M059J (cell line): Measurements from ENCODE around the gene TNXB. TPM values are rescaled to one million over a fixed set of nuclear protein-coding genes. Genes with fewer than 3 reads are reported as not detected.
"Not testable (repeated sequence)": the region's sequence is repeated elsewhere in the genome, so short reads cannot be mapped to it uniquely, and the experiment has no call there.

Experiments used
- DNase-seq: peaks from one replicate; pipeline ENCODE4 v3.0.0-alpha.2; 2012; ENCODE audit warnings: low read depth
- total RNA-seq: library from RNA; depleted of rRNA; stranded (reverse); fragments of >200 nt; shearing (Covaris generic); gene quantifications from 2 replicates; pipeline ENCODE4 v1.2.3, GENCODE V29; 2014; rRNA removed

TNXB gene
- total RNA-seq, 1 experiment from 2014 or later = 0.10 TPM

DNA sequence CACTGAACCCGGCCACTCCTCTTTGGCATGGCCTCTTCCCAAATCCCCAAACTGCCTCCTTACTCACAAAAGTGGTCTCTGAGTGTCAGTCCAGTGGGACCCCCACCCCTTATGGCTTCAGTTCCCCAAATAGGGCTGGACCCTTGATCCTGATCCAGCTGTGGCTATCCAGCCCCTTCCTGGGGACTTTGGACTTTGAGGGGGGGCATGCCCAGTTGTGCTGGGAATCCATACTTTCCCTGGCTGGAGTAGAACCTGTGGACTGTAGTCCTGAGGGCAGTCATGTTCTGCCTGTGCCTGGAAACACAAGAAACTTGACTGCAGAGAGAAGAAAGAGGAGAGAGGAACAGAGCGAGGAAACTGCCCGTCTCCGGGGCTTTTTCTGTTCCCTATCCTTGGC, 104.7 kb downstream of the TNXB start:
- not testable (repeated sequence) for DNase-seq

DNA sequence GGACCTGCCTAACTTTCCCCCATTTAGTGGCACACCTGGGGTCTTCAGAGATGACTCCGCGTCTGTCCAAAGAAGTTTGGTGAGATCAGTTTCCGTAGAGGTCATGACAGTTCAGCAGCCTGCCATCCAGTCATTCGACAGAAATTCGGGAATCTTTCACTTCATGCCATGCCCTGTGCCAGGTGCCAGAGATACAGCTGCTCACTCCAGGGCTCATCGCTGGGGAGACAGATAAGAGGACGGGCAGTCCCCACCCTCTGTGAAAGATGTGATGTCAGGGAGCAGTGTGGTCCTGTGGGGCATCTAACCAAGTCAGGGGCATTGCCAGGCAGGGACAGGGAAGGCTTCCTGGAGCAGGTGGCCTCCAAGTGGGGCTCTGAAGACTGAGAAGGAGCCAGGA, 105.8 kb downstream of the TNXB start:
- not testable (repeated sequence) for DNase-seq

DNA sequence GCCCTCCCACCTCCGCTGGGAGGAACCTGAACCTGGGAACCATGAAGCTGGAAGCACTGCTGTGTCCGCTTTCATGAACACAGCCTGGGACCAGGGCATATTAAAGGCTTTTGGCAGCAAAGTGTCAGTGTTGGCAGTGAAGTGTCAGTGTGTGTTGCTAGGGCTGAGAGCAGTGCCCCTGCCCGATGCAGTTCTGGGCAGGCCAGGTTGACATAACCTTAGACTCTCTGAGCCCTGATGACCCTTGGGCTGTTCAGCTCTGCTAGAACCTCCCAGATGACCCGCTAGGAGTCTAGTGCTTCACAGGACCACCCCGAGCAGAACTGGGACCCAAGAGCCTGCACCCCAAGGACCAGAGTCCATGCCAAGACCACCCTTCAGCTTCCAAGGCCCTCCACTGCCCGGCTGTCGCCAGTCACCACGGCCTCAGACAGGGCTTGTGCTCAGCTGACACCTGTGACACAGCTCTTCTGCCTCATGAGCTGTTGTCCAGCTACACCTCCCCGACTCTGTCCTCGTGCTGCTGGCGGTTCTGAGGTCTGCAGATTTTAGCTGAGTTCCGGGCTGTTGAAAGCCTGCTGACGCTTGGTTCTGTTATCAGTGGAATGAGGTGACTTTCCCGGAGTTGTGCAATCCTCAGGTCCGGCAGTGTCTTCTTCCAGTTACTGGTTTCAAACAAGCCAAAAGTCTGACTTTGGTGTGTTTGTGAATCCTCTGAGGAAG, 106.4 kb downstream of the TNXB start:
- DNase-seq = not testable (repeated sequence)

DNA sequence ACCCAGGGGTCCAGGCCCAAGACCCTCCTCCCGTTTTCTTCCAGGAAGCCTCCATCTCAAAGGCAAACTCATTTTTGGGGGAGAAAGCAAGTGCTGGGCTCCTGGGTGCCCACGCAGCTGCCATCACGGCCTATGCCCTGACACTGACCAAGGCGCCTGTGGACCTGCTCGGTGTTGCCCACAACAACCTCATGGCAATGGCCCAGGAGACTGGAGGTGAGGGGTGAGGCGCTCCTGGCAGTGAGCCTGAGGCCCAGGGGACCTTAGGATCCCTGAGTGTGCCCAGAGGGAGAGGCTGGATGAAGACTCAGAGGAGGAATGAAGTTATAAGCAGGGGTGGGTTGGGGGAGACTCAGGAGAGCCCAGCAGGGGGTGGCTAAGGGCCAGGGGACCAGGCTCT, 112.8 kb downstream of the TNXB start:
- not testable (repeated sequence) for DNase-seq

DNA sequence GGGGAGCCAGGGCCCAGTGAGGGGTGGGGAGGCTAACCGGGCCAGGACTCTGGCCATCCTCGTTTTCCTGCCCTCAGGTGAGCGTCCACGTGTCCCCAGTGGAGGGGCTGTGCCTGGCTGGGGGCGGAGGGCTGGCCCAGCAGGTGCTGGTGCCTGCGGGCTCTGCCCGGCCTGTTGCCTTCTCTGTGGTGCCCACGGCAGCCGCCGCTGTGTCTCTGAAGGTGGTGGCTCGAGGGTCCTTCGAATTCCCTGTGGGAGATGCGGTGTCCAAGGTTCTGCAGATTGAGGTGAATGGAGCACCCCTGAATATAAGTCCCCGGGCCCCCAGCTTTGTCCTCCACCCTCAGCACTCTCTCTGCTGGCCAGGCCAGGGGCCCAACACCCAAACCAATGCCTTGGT, 114.7 kb downstream of the TNXB start:
- not testable (repeated sequence) for DNase-seq

Other genes starting within 250 kb of the TNXB start
- 210 and 218 TPM in 2 replicates for gene NEU1, start 246.5 kb downstream of the TNXB start, total RNA-seq
- 0.20 TPM in 1 of 2 replicates, not detected in the other for gene SLC44A4, start 230.3 kb downstream of the TNXB start, total RNA-seq
- 51.0 and 73.4 TPM in 2 replicates for gene EHMT2, start 211.6 kb downstream of the TNXB start, total RNA-seq
- 0.76 and 2.3 TPM in 2 replicates for gene ZBTB12, start 207.3 kb downstream of the TNXB start, total RNA-seq
- 2.9 and 3.3 TPM in 2 replicates for gene C2, start 181.6 kb downstream of the TNXB start, total RNA-seq
- 7.8 and 8.4 TPM in 2 replicates for gene CFB, start 163.2 kb downstream of the TNXB start, total RNA-seq
- 201 and 228 TPM in 2 replicates for gene NELFE, start 150.4 kb downstream of the TNXB start, total RNA-seq
- 60.4 and 72.3 TPM in 2 replicates for gene SKIC2, start 150.2 kb downstream of the TNXB start, total RNA-seq
- gene DXO, start 137.2 kb downstream of the TNXB start, total RNA-seq = 26.8 and 33.3 TPM in 2 replicates
- gene C4A, start 127.3 kb downstream of the TNXB start, total RNA-seq = 4.1 and 5.6 TPM in 2 replicates
- 3.0 and 3.1 TPM in 2 replicates for gene C4B, start 94.5 kb downstream of the TNXB start, total RNA-seq
- gene CYP21A2, start 70.9 kb downstream of the TNXB start, total RNA-seq = not detected in 2 replicates
- 25.3 and 30.3 TPM in 2 replicates for gene ATF6B, start 18.9 kb upstream of the TNXB start, total RNA-seq
- gene FKBPL, start 20.9 kb upstream of the TNXB start, total RNA-seq = 10.2 and 14.5 TPM in 2 replicates
- gene PRRT1, start 42.6 kb upstream of the TNXB start, total RNA-seq = 0.12 TPM in 1 of 2 replicates, not detected in the other
- gene PPT2, start 44.8 kb upstream of the TNXB start, total RNA-seq = 11.3 and 12.3 TPM in 2 replicates
- gene EGFL8, start 55.3 kb upstream of the TNXB start, total RNA-seq = 0.89 and 1.6 TPM in 2 replicates
- gene AGPAT1, start 66.7 kb upstream of the TNXB start, total RNA-seq = 101 and 120 TPM in 2 replicates
- gene RNF5, start 69.1 kb upstream of the TNXB start, total RNA-seq = 158 and 159 TPM in 2 replicates
- gene AGER, start 74.9 kb upstream of the TNXB start, total RNA-seq = 0.07 and 0.15 TPM in 2 replicates
- gene PBX2, start 80.9 kb upstream of the TNXB start, total RNA-seq = 20.3 and 29.8 TPM in 2 replicates
- 12.9 and 13.9 TPM in 2 replicates for gene GPSM3, start 83.3 kb upstream of the TNXB start, total RNA-seq
- 1.7 and 2.2 TPM in 2 replicates for gene NOTCH4, start 114.7 kb upstream of the TNXB start, total RNA-seq